Measurements from ENCODE around the gene STAB2.

DNA sequence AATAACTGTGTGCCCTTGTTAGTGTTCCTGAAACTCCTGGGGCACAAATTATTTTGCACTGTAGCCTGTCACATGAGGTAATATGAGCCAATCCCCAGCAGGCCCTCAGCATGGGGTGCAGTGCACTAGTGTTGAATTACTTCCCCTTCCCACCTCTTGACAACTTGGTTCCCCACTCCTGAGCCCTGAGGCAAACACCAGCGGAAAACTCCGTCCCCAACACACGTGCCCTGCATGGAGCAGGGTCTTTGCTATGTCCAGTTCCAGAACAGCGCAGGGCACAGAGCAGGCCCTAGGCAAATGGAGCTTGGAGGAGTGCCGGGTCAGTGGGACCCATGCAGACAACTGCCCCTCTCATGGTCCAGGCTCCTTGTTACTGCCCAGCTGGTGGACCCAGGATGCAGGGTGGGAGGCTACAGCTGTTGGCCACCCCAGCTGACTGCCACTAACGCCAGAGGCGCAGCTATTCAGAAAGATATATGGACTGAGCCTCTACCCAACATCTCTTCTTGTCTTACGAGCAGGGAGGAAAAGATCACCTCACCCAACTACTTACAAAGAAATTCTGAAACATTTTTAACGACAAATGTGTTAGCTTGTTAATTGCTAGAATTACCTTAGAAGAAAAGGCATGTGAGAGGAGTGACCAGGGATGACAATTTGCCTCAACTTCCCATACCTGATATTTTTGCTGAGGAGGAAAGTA, 182.3 kb downstream of the STAB2 start:
- no peak for TF ChIP-seq EZH2phosphoT487 (IDR thresholded peaks at IDR 0.05)
- TF ChIP-seq, protein P1, sequence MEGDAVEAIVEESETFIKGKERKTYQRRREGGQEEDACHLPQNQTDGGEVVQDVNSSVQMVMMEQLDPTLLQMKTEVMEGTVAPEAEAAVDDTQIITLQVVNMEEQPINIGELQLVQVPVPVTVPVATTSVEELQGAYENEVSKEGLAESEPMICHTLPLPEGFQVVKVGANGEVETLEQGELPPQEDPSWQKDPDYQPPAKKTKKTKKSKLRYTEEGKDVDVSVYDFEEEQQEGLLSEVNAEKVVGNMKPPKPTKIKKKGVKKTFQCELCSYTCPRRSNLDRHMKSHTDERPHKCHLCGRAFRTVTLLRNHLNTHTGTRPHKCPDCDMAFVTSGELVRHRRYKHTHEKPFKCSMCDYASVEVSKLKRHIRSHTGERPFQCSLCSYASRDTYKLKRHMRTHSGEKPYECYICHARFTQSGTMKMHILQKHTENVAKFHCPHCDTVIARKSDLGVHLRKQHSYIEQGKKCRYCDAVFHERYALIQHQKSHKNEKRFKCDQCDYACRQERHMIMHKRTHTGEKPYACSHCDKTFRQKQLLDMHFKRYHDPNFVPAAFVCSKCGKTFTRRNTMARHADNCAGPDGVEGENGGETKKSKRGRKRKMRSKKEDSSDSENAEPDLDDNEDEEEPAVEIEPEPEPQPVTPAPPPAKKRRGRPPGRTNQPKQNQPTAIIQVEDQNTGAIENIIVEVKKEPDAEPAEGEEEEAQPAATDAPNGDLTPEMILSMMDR (IDR thresholded peaks at IDR 0.05), result no peak

Measured in neural progenitor cell (in vitro differentiated cells).